SU-DHL-6 (cell line): ENCODE results near the gene DNAJC13.

ENCODE experiments used
- H2AFZ ChIP-seq: fragments of 200-600 bp; sonication (generic); 2 replicates; pipeline ENCODE4 v1.6.1; 2014; ENCODE audit warnings: low read depth, mild to moderate bottlenecking, moderate library complexity, mixed read lengths, antibody characterized with exemption, low read length; ENCODE audit not compliant: severe bottlenecking
- H3F3A ChIP-seq: fragments of 200-600 bp; shearing (Covaris generic); 2 replicates; pipeline ENCODE4 v1.6.0; 2016; ENCODE audit warnings: antibody characterized with exemption, mild to moderate bottlenecking; ENCODE audit not compliant: insufficient read depth
- H3K27ac ChIP-seq: fragments of 200-600 bp; sonication (generic); 2 replicates; pipeline ENCODE4 v1.5.1; 2016; ENCODE audit warnings: low read depth, mild to moderate bottlenecking, low read length, moderate library complexity, mixed read lengths
- H3K27me3 ChIP-seq: fragments of 200-600 bp; sonication (generic), shearing (Covaris generic); 2 replicates; pipeline ENCODE4 v1.6.0; 2014; ENCODE audit warnings: mild to moderate bottlenecking, low read length
- H3K36me3 ChIP-seq: fragments of 200-600 bp; sonication (generic); 2 replicates; pipeline ENCODE4 v1.6.1; 2014; ENCODE audit warnings: mild to moderate bottlenecking, low read length, mixed read lengths
- H3K4me2 ChIP-seq: fragments of 300-600, 200-600 bp; shearing (Covaris generic), sonication (generic); 2 replicates; pipeline ENCODE4 v1.6.0; 2014; ENCODE audit warnings: low read length, low read depth, mild to moderate bottlenecking; ENCODE audit not compliant: poor library complexity, severe bottlenecking
- H3K4me3 ChIP-seq: fragments of 200-600 bp; sonication (generic); 2 replicates; pipeline ENCODE4 v1.5.1; 2014; ENCODE audit warnings: antibody characterized with exemption, low read length, mild to moderate bottlenecking, mixed read lengths; ENCODE audit not compliant: insufficient read depth, poor library complexity, severe bottlenecking
- H3K79me2 ChIP-seq: fragments of 200-600 bp; sonication (generic); 2 replicates; pipeline ENCODE4 v1.6.1; 2014; ENCODE audit warnings: mild to moderate bottlenecking, low read length, moderate library complexity; ENCODE audit not compliant: insufficient read depth
- H3K9ac ChIP-seq: fragments of 200-600 bp; sonication (generic); 2 replicates; pipeline ENCODE4 v1.7.0; 2014; ENCODE audit warnings: mild to moderate bottlenecking, low read length
- H3K9me2 ChIP-seq: fragments of 200-600 bp; sonication (generic); replicated peaks from 2 replicates; pipeline ENCODE4 v1.6.1; 2014; ENCODE audit warnings: low read length; ENCODE audit not compliant: insufficient read depth
- H3K9me3 ChIP-seq: fragments of 200-600 bp; sonication (generic); 2 replicates; pipeline ENCODE4 v1.6.1; 2014; ENCODE audit warnings: low read length, mixed read lengths; ENCODE audit not compliant: insufficient read depth
- H4K20me1 ChIP-seq: fragments of 200-600 bp; sonication (generic); 2 replicates; pipeline ENCODE4 v1.6.1; 2014; ENCODE audit warnings: low read depth, mild to moderate bottlenecking, antibody characterized with exemption, low read length, moderate library complexity, mixed read lengths
- CTCF ChIP-seq: fragments of 200-600 bp; sonication (generic); IDR thresholded peaks from one replicate; pipeline ENCODE4 v1.5.1; 2017; ENCODE audit warnings: antibody characterized with exemption, mild to moderate bottlenecking, low read length, moderate library complexity; ENCODE audit not compliant: insufficient read depth, poor library complexity, severe bottlenecking
- EZH2phosphoT487 ChIP-seq: fragments of 200-600 bp; sonication (generic), shearing (Covaris generic); conservative IDR thresholded peaks from 2 replicates; pipeline ENCODE4 v1.6.1; 2018; ENCODE audit warnings: mild to moderate bottlenecking, antibody characterized with exemption, low read length, moderate library complexity, mixed read lengths

The DNAJC13 gene

GRCh38 chr3:132537297-132537696 is 120.0 kb downstream of the DNAJC13 start:
- H2AFZ ChIP-seq, result no peak overlapping the region
- H4K20me1 ChIP-seq, result no peaks in the 10 kb centered on the region
- no peaks in the 10 kb centered on the region for H3K27me3 ChIP-seq
- TF ChIP-seq CTCF, result no peak
- no peak for TF ChIP-seq EZH2phosphoT487
- no peaks in the 10 kb centered on the region for H3K9me3 ChIP-seq
- no peak overlapping the region for H3K27ac ChIP-seq
- no peak overlapping the region for H3K9ac ChIP-seq
- H3K9me2 ChIP-seq, result no peaks in the 10 kb centered on the region
- H3K4me3 ChIP-seq, result no peak overlapping the region
- no peaks in the 10 kb centered on the region for H3F3A ChIP-seq
- no peak overlapping the region for H3K4me2 ChIP-seq
- no peaks in the 10 kb centered on the region for H3K79me2 ChIP-seq
- peaks cover 6% of the 10 kb centered on the region; the same call in 1 of the 2 replicates for H3K36me3 ChIP-seq

DNA sequence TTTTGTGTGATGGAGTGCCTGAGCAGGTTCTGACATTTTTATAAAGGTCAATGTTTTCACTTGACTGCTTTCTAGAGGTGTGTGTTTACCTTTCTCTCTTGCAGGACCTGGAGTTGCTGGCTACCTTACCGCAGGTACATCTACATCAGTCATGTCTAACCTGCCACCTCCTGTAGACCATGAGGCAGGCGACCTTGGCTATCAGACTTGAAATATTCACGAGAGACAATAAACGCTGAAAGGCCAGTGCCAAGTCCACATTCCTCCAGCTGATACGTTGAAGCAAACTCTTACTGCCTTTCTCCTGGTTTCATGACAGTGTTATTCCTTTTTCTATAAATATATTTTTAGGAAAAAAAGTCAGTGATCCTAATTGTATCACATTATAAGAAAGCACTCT is 120.8 kb downstream of the DNAJC13 start:
- Histone ChIP-seq H2AFZ (no peak overlapping the region), H3K27me3 (no peaks in the 10 kb centered on the region), H3F3A (no peaks in the 10 kb centered on the region), H3K9me3 (no peaks in the 10 kb centered on the region), H3K4me2 (no peak overlapping the region), H3K4me3 (no peak overlapping the region), H3K27ac (no peak overlapping the region), H3K79me2 (no peaks in the 10 kb centered on the region), H4K20me1 (no peaks in the 10 kb centered on the region), H3K9ac (no peak overlapping the region), H3K9me2 (no peaks in the 10 kb centered on the region), H3K36me3 (peaks cover 6% of the 10 kb centered on the region; the same call in 1 of the 2 replicates)
- TF ChIP-seq CTCF, result no peak
- no peak for TF ChIP-seq EZH2phosphoT487

DNA sequence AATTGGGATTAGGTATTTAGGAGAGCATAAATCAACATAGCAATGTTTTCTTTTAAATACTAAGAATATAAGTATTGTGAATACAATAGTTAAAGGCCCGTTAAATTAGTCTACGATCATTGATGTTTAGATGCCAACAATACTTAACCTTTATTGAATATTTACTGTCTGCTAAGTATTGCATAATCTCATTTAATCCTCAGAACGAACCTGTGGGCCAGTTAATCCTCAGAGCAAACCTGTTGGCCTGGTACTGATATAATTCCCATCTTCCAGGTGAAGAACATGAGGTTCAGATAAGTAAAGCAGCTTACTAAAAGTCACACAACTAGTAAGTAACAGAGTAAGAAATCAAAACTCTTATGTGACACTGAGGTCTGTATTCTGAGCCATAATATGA is 122.4 kb downstream of the DNAJC13 start:
- no peak overlapping the region for H3K9ac ChIP-seq
- no peaks in the 10 kb centered on the region for H3K27me3 ChIP-seq
- H3K9me2 ChIP-seq, result no peaks in the 10 kb centered on the region
- H3K4me2 ChIP-seq, result no peak overlapping the region
- no peak for TF ChIP-seq EZH2phosphoT487
- no peak for TF ChIP-seq CTCF
- no peak overlapping the region for H2AFZ ChIP-seq
- H4K20me1 ChIP-seq, result no peaks in the 10 kb centered on the region
- peaks cover 6% of the 10 kb centered on the region; the same call in 1 of the 2 replicates for H3K36me3 ChIP-seq
- no peaks in the 10 kb centered on the region for H3F3A ChIP-seq
- H3K9me3 ChIP-seq, result no peaks in the 10 kb centered on the region
- no peaks in the 10 kb centered on the region for H3K79me2 ChIP-seq
- no peak overlapping the region for H3K4me3 ChIP-seq
- H3K27ac ChIP-seq, result no peak overlapping the region
